ENCODE data around the gene TRIM24.

The TRIM24 gene

GRCh38 chr7:138510003-138510402 lies 49.9 kb downstream of the TRIM24 start:
- no peak for DNase-seq (ENCODE audit: low spot score)
- TF ChIP-seq CTCF (IDR thresholded peaks at IDR 0.05; ENCODE audit: extremely low read depth, missing control alignments), result no peak

- no peak for DNase-seq (ENCODE audit: low spot score)
- TF ChIP-seq CTCF (IDR thresholded peaks at IDR 0.05; ENCODE audit: extremely low read depth, missing control alignments), result no peak
These were observed 52.2 kb downstream of the TRIM24 start for GRCh38 chr7:138512092-138512858.

- no peak for TF ChIP-seq CTCF (IDR thresholded peaks at IDR 0.05; ENCODE audit: extremely low read depth, missing control alignments)
- DNase-seq (ENCODE audit: low spot score), result no peak
These were observed 52.8 kb downstream of the TRIM24 start for GRCh38 chr7:138512885-138513284.

- no peak for DNase-seq (ENCODE audit: low spot score)
- TF ChIP-seq CTCF (IDR thresholded peaks at IDR 0.05; ENCODE audit: extremely low read depth, missing control alignments), result no peak
These were observed 53.3 kb downstream of the TRIM24 start for GRCh38 chr7:138513344-138513871.

GRCh38 chr7:138514044-138514443 lies 54.0 kb downstream of the TRIM24 start:
- TF ChIP-seq CTCF (IDR thresholded peaks at IDR 0.05; ENCODE audit: extremely low read depth, missing control alignments), result no peak
- no peak for DNase-seq (ENCODE audit: low spot score)

GRCh38 chr7:138515001-138515528 lies 55.0 kb downstream of the TRIM24 start:
- TF ChIP-seq CTCF (IDR thresholded peaks at IDR 0.05; ENCODE audit: extremely low read depth, missing control alignments), result no peak
- peak; percentile 32 for DNase-seq (ENCODE audit: low spot score)

- no peak for TF ChIP-seq CTCF (IDR thresholded peaks at IDR 0.05; ENCODE audit: extremely low read depth, missing control alignments)
- DNase-seq (ENCODE audit: low spot score), result no peak
These were observed 59.2 kb downstream of the TRIM24 start for GRCh38 chr7:138519061-138519798.

Data from GM20000 (cell line).